HG02610 (cell line): ENCODE measurements around the gene SLC35F1.
"Not testable (repeated sequence)": the region's sequence is repeated elsewhere in the genome, so short reads cannot be mapped to it uniquely, and the experiment has no call there.

Experiments
- ATAC-seq: cut with Tn5 transposase; IDR thresholded peaks from one replicate; pipeline ENCODE4 v1.9.1; 2021; ENCODE audit warnings: mild to moderate bottlenecking, moderate library complexity; ENCODE audit not compliant: unreplicated experiment

The SLC35F1 gene

GRCh38 chr6:117906958-117907600 is at the start of gene SLC35F1:
Gene SLC35F1, plus strand, starts transcription at chr6:117907264.
- peak; percentile 49 for ATAC-seq

GRCh38 chr6:117858601-117859000 is 48.5 kb upstream of the SLC35F1 start:
- ATAC-seq = not testable (repeated sequence)

GRCh38 chr6:117861545-117861944 is 45.5 kb upstream of the SLC35F1 start:
- ATAC-seq = no peak

- no peak for ATAC-seq
Observed at GRCh38 chr6:117866561-117866960, 40.5 kb upstream of the SLC35F1 start.

- peak; percentile 75 for ATAC-seq
Observed at GRCh38 chr6:117870486-117871242, 36.4 kb upstream of the SLC35F1 start.

- no peak for ATAC-seq
Observed at GRCh38 chr6:117880824-117881223, 26.2 kb upstream of the SLC35F1 start.

- no peak for ATAC-seq
Observed at GRCh38 chr6:117890172-117890571, 16.9 kb upstream of the SLC35F1 start.

GRCh38 chr6:117906507-117906957 is 532 bp upstream of the SLC35F1 start:
- peak; percentile 28 for ATAC-seq

- ATAC-seq = peak; percentile 15
Observed at GRCh38 chr6:117907601-117908245, 659 bp downstream of the SLC35F1 start.

GRCh38 chr6:117908246-117909068 is 1.4 kb downstream of the SLC35F1 start:
- no peak for ATAC-seq

- no peak for ATAC-seq
Observed at GRCh38 chr6:117909638-117910037, 2.6 kb downstream of the SLC35F1 start.

- no peak for ATAC-seq
Observed at GRCh38 chr6:117910549-117910948, 3.5 kb downstream of the SLC35F1 start.

GRCh38 chr6:117911150-117911549 is 4.1 kb downstream of the SLC35F1 start:
- no peak for ATAC-seq

GRCh38 chr6:117911660-117912059 is 4.6 kb downstream of the SLC35F1 start:
- no peak for ATAC-seq

- ATAC-seq = no peak
Observed at GRCh38 chr6:117915846-117916245, 8.8 kb downstream of the SLC35F1 start.

GRCh38 chr6:117916483-117916882 is 9.4 kb downstream of the SLC35F1 start:
- no peak for ATAC-seq

GRCh38 chr6:117917176-117917575 is 10.1 kb downstream of the SLC35F1 start:
- ATAC-seq = no peak

GRCh38 chr6:117918454-117918853 is 11.4 kb downstream of the SLC35F1 start:
- ATAC-seq = no peak

GRCh38 chr6:117919275-117919674 is 12.2 kb downstream of the SLC35F1 start:
- no peak for ATAC-seq

- no peak for ATAC-seq
Observed at GRCh38 chr6:117919775-117920729, 13.0 kb downstream of the SLC35F1 start.
